GM18867 (cell line): ENCODE data around the gene PTPRM.

ENCODE experiments used
- ATAC-seq: cut with Tn5 transposase; IDR thresholded peaks from one replicate; pipeline ENCODE4 v1.9.1; 2021; ENCODE audit warnings: mild to moderate bottlenecking, moderate library complexity; ENCODE audit not compliant: unreplicated experiment

PTPRM gene

GRCh38 chr18:8367217-8367988, 800.3 kb downstream of the PTPRM start:
- peak; percentile 73 for ATAC-seq

DNA sequence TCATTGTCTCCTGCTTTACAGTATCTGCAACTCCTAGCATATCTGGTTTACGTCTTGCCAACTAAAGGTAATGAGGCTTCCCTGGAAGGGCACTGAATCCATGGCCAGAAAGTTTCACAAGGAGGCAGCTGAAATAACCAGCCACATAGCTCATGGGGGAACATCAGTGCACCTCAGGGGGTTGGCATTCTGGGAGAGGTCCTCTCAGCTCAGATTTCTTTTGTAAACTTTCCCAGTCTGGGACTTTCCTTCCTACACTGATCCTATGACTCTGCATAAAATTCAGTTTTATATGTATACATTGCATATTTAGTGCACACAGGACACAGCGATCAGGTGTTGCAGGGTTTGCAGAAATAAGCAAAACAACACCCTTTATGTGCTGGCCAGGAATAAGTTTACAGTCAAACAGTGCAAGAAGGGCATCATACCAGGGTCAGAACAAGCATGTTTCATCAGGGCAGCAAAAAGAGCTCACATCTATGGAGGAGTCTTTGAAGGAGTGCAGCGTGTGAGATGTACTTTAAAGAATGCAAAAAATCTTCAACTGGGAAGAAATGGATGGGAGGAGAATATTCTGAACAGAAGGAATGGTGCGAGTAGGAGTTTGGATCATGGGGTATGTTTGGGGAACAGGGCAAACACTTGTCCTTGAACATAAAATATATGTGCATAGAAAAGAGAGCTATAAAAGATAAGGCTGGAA, 801.5 kb downstream of the PTPRM start:
- ATAC-seq = no peak

GRCh38 chr18:8373486-8373885, 806.4 kb downstream of the PTPRM start:
- ATAC-seq = no peak

GRCh38 chr18:8374676-8375075, 807.6 kb downstream of the PTPRM start:
- ATAC-seq = no peak

GRCh38 chr18:8375249-8375648, 808.1 kb downstream of the PTPRM start:
- no peak for ATAC-seq

DNA sequence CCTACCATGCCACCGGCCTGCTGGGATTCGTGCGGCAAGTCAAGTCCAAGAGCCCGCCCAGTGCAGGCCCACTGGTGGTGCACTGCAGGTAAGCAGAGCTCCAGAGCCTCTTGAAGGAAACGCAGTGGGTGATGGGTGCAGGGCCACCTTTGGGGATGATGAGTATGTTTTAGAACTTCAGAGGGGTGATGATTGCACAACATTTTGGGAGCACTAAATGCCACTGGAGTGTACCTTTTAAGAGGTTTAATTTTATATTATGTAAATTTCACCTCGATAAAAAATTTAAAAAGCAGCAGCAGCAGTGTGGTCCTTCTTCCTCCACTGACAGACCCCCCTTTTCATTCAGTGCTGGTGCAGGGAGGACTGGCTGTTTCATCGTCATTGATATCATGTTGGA, 809.0 kb downstream of the PTPRM start:
- ATAC-seq = no peak

GRCh38 chr18:8379187-8379941, 812.2 kb downstream of the PTPRM start:
- no peak for ATAC-seq

- ATAC-seq = no peak
Measured at GRCh38 chr18:8380006-8380405, 812.9 kb downstream of the PTPRM start.

DNA sequence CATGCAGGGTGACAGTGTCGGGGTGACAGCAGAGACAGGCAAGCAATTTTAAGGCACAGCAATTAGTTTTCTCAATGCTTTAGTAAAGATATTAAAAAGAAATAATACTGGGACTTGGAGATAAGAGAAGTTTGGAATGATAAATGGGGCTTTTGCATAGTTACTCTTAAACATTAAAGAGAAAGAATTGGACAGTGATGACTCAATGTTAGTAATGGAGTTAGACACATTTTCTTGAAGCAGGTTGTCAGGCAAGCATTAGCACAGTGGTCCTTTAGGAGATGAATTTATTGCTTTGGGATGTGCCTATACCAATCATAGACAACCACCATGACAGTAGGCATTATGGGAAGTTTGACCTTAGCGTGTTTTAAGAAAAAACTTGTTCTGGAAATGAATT, 813.8 kb downstream of the PTPRM start:
- no peak for ATAC-seq

GRCh38 chr18:8381821-8382459, 814.8 kb downstream of the PTPRM start:
- ATAC-seq = no peak

DNA sequence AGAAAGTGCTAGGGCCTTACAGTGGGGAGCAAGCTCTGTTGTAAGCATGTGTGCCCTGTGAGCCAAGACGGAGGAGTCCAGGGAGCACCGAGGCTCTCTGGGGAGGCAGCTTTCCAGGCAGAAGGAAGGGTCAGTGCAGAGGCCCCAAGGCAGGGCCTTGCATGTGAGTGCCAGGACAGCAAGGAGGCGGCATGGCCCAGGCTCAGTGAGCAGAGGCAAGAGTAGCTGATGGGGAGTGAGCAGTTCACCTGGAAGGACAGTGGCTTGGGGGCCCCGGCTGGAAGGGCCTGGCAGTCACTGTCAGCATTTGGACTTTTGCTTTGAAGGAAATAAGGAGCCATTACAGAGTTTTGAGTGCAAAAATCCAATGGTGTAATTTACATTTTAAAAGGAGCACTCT, 818.3 kb downstream of the PTPRM start:
- ATAC-seq = no peak

- no peak for ATAC-seq
Measured at GRCh38 chr18:8386669-8387380, 819.7 kb downstream of the PTPRM start.

- peak; percentile 57 for ATAC-seq
Measured at GRCh38 chr18:8389391-8390340, 822.5 kb downstream of the PTPRM start.

DNA sequence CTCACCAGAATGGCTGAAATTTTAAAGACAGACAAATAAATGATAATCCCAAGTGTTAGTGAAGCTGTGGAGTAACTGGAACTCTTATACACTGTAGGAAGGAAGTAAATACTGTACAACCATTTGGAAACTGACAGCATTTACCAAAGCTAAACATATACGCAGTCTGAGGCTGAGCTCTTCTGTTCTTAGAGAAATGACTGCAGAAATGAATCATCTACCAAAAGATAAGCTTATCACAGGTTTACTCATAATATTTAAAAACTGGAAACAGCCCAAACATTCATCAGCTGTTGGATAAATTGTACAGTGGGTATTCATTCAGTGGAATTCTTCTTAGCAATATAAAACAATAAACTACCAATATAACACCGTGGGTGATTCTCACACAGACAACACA, 824.0 kb downstream of the PTPRM start:
- no peak for ATAC-seq

- no peak for ATAC-seq
Measured at GRCh38 chr18:8396254-8396653, 829.1 kb downstream of the PTPRM start.

GRCh38 chr18:8397034-8397433, 829.9 kb downstream of the PTPRM start:
- no peak for ATAC-seq

DNA sequence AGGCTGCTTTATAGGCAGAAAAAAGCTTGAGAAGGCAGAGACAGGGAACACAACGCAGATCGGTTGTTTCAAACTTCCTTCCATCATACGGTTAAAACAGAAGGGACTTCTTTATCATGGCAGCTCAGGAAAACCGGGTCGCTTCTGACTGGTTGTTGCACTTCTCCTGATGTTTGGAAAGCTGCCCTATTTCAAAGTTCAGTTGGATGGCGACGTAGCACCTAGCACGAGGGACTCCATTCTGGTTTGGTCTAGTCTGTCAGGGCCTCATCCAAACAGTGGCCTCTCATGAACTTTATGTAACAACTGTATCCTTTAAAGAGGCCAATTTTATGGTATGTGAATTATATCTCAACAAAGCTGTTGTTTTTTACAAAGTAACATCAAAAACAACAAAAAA, 832.0 kb downstream of the PTPRM start:
- no peak for ATAC-seq

GRCh38 chr18:8400193-8400752, 833.2 kb downstream of the PTPRM start:
- ATAC-seq = no peak

- no peak for ATAC-seq
Measured at GRCh38 chr18:8400825-8401224, 833.7 kb downstream of the PTPRM start.
